SH-SY5Y (cell line): ENCODE data around the gene CREB3L2.

Source experiments
- GATA2 ChIP-seq: IDR thresholded peaks from 2 replicates; pipeline ENCODE4 v1.6.1; 2011; ENCODE audit warnings: mild to moderate bottlenecking, low read depth, low read length
- GATA3 ChIP-seq: IDR thresholded peaks from 2 replicates; pipeline ENCODE4 v1.6.1; 2011; ENCODE audit warnings: low read depth, mild to moderate bottlenecking, low read length, moderate library complexity

DNA sequence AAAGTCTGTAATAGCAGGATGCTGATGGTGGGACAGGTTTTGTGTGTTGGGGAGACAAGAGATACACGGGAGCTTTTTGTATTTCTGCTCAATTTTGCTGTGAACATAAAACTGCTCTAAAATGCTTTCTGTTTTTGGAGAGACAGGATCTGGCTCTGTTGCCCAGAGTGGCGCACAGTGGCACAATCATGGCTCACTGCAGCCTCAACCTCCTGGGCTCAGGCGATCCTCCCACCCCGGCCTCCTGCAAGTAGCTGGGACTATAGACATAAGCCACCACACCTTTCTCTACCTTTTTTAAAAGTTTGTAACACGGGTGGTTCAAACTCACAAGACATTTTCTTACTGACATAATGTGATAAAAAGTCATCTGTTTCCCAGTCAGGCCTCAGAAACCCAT, 14.3 kb downstream of the CREB3L2 start:
- TF ChIP-seq GATA3 (no peak), GATA2 (no peak)
